Heart left ventricle (tissue), 13 donors: Measurements from ENCODE around the gene ZNF526.

ENCODE experiments used
- POLR2A ChIP-seq, 2 donors: fragments of 450-650 bp; IDR thresholded peaks; one replicate each; pipeline ENCODE4 v1.6.1; 2017; ENCODE audit warnings: antibody characterized with exemption in 2 of 2, mild to moderate bottlenecking in 2 of 2, moderate library complexity in 2 of 2
- TF ChIP-seq, protein P1 (sequence below), 12 donors: fragments of 200-600 bp; sonication (generic) in 4 of 12; IDR thresholded peaks; one replicate each; pipeline versions ENCODE4 v1.5.0 to v1.8.0; 2018 to 2022; ENCODE audit warnings: antibody characterized with exemption in 12 of 12, mild to moderate bottlenecking in 5 of 12
- donor health status: ischemic (EF 13 %, LVEDD 7.1; RV severe dilation, severe dysfunction).
- donor health status: DM: no; HTN: yes; CAD: no.
- donor health status: DM: no; HTN: no; CAD: no.
- donor health status: ischemic (EF 25% LVEDD 6.9; RV normal size, moderate dysfunction).
- donor health status: ischemic (EF 25% LVEDD 5.7; RV mildly dilated, moderate dysfunction).
- donor health status: ischemic (EF 35%, LVEDD 5.7; RV mildly dilated, moderate dysfunction).
- donor health status: nonischemic (EF 11% LVEDD 7.7; RV severe dilation, severe dysfunction).
- donor health status: DM: yes; HTN: yes; CAD: no.
- donor health status: PGD.
- donor health status: ischemic (EF 29% LVEDD 5.4; RV normal size, mild dysfunction).
- donor health status: nonischemic (EF 23%, LVEDD 6.1; RV moderate dilation, normal function).

DNA sequence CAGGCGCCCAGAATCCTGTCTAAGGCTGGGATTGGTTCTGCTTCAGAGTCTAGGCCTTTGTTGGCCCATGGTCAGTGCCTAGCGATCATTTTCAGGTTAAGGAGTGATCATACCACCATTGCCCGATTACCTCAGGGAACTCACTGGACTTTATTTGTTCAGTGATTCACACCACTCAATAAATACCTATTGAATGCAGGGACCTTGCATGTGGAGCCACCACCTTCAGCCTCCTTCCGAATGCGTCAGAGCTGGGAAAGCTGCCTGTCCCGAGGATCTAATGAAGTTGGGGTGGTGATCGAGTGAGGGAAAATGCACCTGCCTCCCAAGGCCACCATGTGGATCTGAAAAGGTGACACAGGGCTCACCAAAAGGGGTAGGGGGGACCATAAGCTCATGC, 47.9 kb upstream of the ZNF526 start:
- TF ChIP-seq, protein P1, sequence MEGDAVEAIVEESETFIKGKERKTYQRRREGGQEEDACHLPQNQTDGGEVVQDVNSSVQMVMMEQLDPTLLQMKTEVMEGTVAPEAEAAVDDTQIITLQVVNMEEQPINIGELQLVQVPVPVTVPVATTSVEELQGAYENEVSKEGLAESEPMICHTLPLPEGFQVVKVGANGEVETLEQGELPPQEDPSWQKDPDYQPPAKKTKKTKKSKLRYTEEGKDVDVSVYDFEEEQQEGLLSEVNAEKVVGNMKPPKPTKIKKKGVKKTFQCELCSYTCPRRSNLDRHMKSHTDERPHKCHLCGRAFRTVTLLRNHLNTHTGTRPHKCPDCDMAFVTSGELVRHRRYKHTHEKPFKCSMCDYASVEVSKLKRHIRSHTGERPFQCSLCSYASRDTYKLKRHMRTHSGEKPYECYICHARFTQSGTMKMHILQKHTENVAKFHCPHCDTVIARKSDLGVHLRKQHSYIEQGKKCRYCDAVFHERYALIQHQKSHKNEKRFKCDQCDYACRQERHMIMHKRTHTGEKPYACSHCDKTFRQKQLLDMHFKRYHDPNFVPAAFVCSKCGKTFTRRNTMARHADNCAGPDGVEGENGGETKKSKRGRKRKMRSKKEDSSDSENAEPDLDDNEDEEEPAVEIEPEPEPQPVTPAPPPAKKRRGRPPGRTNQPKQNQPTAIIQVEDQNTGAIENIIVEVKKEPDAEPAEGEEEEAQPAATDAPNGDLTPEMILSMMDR (IDR thresholded peaks at IDR 0.05): no peak
- no peak for TF ChIP-seq POLR2A (IDR thresholded peaks at IDR 0.05)
